ENCODE measurements around the gene ARHGEF28.

Gene ARHGEF28

GRCh38 chr5:73969195-73970036 is 343.4 kb downstream of the ARHGEF28 start:
- Histone ChIP-seq H3K4me3 (ENCODE audit: low read length) (no peak overlapping the region), H3K9me3 (ENCODE audit: control insufficient read depth, insufficient read depth, low read length) (no peaks in the 10 kb centered on the region)

GRCh38 chr5:73971326-73971725 is 345.3 kb downstream of the ARHGEF28 start:
- H3K27ac ChIP-seq (ENCODE audit: low read depth, low read length) = no peak overlapping the region
- H3K27me3 ChIP-seq (ENCODE audit: control insufficient read depth, low read length) = no peaks in the 10 kb centered on the region
- no peak overlapping the region for H3K4me2 ChIP-seq (ENCODE audit: low read length)
- H3F3A ChIP-seq (ENCODE audit: control insufficient read depth, insufficient read depth) = no peaks in the 10 kb centered on the region
- H3K4me1 ChIP-seq (ENCODE audit: control insufficient read depth, low read length) = no peaks in the 10 kb centered on the region
- H3K79me2 ChIP-seq (ENCODE audit: control insufficient read depth, low read length) = no peaks in the 10 kb centered on the region
- H3K9me2 ChIP-seq (replicated peaks; ENCODE audit: control insufficient read depth, low read length) = no peaks in the 10 kb centered on the region
- H4K20me1 ChIP-seq (ENCODE audit: control insufficient read depth, insufficient read depth, low read depth, low read length) = no peaks in the 10 kb centered on the region
- no peak overlapping the region for H3K4me3 ChIP-seq (ENCODE audit: low read length)
- no peaks in the 10 kb centered on the region for H3K36me3 ChIP-seq (ENCODE audit: control insufficient read depth, low read length)
- TF ChIP-seq EZH2phosphoT487 (IDR thresholded peaks at IDR 0.05; ENCODE audit: borderline replicate concordance, low read length) = no peak
- TF ChIP-seq CTCF (IDR thresholded peaks at IDR 0.05; ENCODE audit: low read depth, low read length, poor library complexity, severe bottlenecking) = no peak
- H3K9me3 ChIP-seq (ENCODE audit: control insufficient read depth, insufficient read depth, low read length) = no peaks in the 10 kb centered on the region

More at GRCh38 chr5:73969195-73970036, 343.4 kb downstream of the ARHGEF28 start:
- Histone ChIP-seq H3K4me1 (ENCODE audit: control insufficient read depth, low read length) (peaks cover 2% of the 10 kb centered on the region), H3K79me2 (ENCODE audit: control insufficient read depth, low read length) (no peaks in the 10 kb centered on the region), H3K27me3 (ENCODE audit: control insufficient read depth, low read length) (no peaks in the 10 kb centered on the region), H3K4me2 (ENCODE audit: low read length) (no peak overlapping the region), H3K27ac (ENCODE audit: low read depth, low read length) (no peak overlapping the region), H3K9me2 (replicated peaks; ENCODE audit: control insufficient read depth, low read length) (no peaks in the 10 kb centered on the region), H4K20me1 (ENCODE audit: control insufficient read depth, insufficient read depth, low read depth, low read length) (no peaks in the 10 kb centered on the region), H3K36me3 (ENCODE audit: control insufficient read depth, low read length) (no peaks in the 10 kb centered on the region), H3F3A (ENCODE audit: control insufficient read depth, insufficient read depth) (no peaks in the 10 kb centered on the region)
- TF ChIP-seq EZH2phosphoT487 (IDR thresholded peaks at IDR 0.05; ENCODE audit: borderline replicate concordance, low read length) (no peak), CTCF (IDR thresholded peaks at IDR 0.05; ENCODE audit: low read depth, low read length, poor library complexity, severe bottlenecking) (no peak)

GRCh38 chr5:73973135-73973534 is 347.1 kb downstream of the ARHGEF28 start:
- Histone ChIP-seq H3K79me2 (ENCODE audit: control insufficient read depth, low read length) (no peaks in the 10 kb centered on the region), H3K4me1 (ENCODE audit: control insufficient read depth, low read length) (no peaks in the 10 kb centered on the region), H3K36me3 (ENCODE audit: control insufficient read depth, low read length) (no peaks in the 10 kb centered on the region), H3F3A (ENCODE audit: control insufficient read depth, insufficient read depth) (no peaks in the 10 kb centered on the region), H3K4me2 (ENCODE audit: low read length) (no peak overlapping the region), H3K27me3 (ENCODE audit: control insufficient read depth, low read length) (no peaks in the 10 kb centered on the region), H3K27ac (ENCODE audit: low read depth, low read length) (no peak overlapping the region), H4K20me1 (ENCODE audit: control insufficient read depth, insufficient read depth, low read depth, low read length) (no peaks in the 10 kb centered on the region), H3K4me3 (ENCODE audit: low read length) (no peak overlapping the region), H3K9me2 (replicated peaks; ENCODE audit: control insufficient read depth, low read length) (no peaks in the 10 kb centered on the region), H3K9me3 (ENCODE audit: control insufficient read depth, insufficient read depth, low read length) (no peaks in the 10 kb centered on the region)
- TF ChIP-seq EZH2phosphoT487 (IDR thresholded peaks at IDR 0.05; ENCODE audit: borderline replicate concordance, low read length) (no peak), CTCF (IDR thresholded peaks at IDR 0.05; ENCODE audit: low read depth, low read length, poor library complexity, severe bottlenecking) (no peak)

Data from DOHH2 (cell line).